ENCODE data around the gene APOA4.

The APOA4 gene

DNA sequence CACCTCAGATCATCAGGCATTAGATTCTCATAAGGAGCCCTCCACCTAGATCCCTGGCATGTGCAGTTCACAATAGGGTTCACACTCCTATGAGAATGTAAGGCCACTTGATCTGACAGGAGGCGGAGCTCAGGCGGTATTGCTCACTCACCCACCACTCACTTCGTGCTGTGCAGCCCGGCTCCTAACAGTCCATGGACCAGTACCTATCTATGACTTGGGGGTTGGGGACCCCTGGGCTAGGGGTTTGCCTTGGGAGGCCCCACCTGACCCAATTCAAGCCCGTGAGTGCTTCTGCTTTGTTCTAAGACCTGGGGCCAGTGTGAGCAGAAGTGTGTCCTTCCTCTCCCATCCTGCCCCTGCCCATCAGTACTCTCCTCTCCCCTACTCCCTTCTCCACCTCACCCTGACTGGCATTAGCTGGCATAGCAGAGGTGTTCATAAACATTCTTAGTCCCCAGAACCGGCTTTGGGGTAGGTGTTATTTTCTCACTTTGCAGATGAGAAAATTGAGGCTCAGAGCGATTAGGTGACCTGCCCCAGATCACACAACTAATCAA is 8.8 kb upstream of the APOA4 start:
- no peak overlapping the region for H3K4me3 ChIP-seq (ENCODE audit: low read depth, low read length)
- no peak for DNase-seq (ENCODE audit: low read depth)
- TF ChIP-seq CTCF (conservative IDR thresholded peaks at IDR 0.05; ENCODE audit: low read depth, low read length): no peak

DNA sequence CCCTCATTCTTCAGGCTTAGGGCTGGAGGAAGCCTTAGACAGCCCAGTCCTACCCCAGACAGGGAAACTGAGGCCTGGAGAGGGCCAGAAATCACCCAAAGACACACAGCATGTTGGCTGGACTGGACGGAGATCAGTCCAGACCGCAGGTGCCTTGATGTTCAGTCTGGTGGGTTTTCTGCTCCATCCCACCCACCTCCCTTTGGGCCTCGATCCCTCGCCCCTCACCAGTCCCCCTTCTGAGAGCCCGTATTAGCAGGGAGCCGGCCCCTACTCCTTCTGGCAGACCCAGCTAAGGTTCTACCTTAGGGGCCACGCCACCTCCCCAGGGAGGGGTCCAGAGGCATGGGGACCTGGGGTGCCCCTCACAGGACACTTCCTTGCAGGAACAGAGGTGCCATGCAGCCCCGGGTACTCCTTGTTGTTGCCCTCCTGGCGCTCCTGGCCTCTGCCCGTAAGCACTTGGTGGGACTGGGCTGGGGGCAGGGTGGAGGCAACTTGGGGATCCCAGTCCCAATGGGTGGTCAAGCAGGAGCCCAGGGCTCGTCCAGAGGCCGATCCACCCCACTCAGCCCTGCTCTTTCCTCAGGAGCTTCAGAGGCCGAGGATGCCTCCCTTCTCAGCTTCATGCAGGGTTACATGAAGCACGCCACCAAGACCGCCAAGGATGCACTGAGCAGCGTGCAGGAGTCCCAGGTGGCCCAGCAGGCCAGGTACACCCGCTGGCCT is 7.2 kb upstream of the APOA4 start:
- DNase-seq (ENCODE audit: low read depth): no peak
- TF ChIP-seq CTCF (conservative IDR thresholded peaks at IDR 0.05; ENCODE audit: low read depth, low read length): no peak
- H3K4me3 ChIP-seq (ENCODE audit: low read depth, low read length): no peak overlapping the region

- no peak for TF ChIP-seq CTCF (conservative IDR thresholded peaks at IDR 0.05; ENCODE audit: low read depth, low read length)
- peak; percentile 41 for DNase-seq (ENCODE audit: low read depth)
- H3K4me3 ChIP-seq (ENCODE audit: low read depth, low read length): no peak within 1 kb of the TSS
Measured at GRCh38 chr11:116829525-116830183, 6.5 kb upstream of the APOA4 start, which contains the start of gene APOC3. APOC3 (plus strand) TSS chr11:116829907; CDS start chr11:116830583, 676 bp downstream.

- no peak for DNase-seq (ENCODE audit: low read depth)
- H3K4me3 ChIP-seq (ENCODE audit: low read depth, low read length): no peak overlapping the region
- TF ChIP-seq CTCF (conservative IDR thresholded peaks at IDR 0.05; ENCODE audit: low read depth, low read length): peak; percentile 4
Measured at GRCh38 chr11:116828632-116829524, 5.8 kb upstream of the APOA4 start.

DNA sequence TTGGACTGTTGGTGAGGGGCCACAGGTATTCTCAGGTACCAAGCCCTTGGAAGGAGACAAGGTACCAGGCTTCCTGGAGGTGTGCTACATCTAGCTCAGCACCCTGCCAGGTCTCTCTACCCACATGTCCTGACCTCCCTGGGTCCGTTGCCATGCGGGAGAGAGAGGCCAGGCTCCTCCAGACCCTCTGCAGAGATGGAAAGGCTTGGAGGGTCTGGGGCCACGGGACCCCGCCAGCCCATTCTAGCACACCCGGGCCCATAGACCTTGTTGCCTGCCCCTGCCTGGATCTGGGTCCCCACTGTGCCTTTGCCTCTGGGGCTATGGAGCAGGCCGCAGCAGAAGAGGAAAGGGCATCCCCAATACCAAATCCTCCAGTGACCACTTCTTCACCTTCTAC is 4.4 kb upstream of the APOA4 start:
- no peak for DNase-seq (ENCODE audit: low read depth)
- H3K4me3 ChIP-seq (ENCODE audit: low read depth, low read length): no peak overlapping the region
- no peak for TF ChIP-seq CTCF (conservative IDR thresholded peaks at IDR 0.05; ENCODE audit: low read depth, low read length)

GRCh38 chr11:116826751-116827431 is 3.8 kb upstream of the APOA4 start:
- no peak overlapping the region for H3K4me3 ChIP-seq (ENCODE audit: low read depth, low read length)
- no peak for DNase-seq (ENCODE audit: low read depth)
- no peak for TF ChIP-seq CTCF (conservative IDR thresholded peaks at IDR 0.05; ENCODE audit: low read depth, low read length)
